Measurements from ENCODE around the gene LGR5.

DNA sequence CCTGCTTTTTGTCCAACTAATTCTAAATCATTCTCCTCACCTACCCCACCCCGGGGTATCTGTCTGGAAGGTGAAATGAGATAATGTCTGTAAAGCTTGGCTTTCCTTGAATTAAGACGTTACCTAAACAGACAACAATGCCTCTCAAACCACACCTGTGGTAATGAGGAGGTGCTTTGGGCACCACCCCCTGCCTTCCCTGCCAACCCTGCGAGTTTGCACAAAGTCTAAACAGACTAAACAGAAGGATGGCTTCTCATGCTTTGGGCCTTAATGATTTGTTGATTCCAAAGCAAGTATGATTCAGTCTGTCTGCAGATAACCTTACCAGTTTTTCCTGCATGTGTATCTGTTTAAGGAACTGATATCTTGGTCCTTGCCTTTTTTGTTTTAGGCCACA, 141.6 kb downstream of the LGR5 start:
- TF ChIP-seq, protein P1, sequence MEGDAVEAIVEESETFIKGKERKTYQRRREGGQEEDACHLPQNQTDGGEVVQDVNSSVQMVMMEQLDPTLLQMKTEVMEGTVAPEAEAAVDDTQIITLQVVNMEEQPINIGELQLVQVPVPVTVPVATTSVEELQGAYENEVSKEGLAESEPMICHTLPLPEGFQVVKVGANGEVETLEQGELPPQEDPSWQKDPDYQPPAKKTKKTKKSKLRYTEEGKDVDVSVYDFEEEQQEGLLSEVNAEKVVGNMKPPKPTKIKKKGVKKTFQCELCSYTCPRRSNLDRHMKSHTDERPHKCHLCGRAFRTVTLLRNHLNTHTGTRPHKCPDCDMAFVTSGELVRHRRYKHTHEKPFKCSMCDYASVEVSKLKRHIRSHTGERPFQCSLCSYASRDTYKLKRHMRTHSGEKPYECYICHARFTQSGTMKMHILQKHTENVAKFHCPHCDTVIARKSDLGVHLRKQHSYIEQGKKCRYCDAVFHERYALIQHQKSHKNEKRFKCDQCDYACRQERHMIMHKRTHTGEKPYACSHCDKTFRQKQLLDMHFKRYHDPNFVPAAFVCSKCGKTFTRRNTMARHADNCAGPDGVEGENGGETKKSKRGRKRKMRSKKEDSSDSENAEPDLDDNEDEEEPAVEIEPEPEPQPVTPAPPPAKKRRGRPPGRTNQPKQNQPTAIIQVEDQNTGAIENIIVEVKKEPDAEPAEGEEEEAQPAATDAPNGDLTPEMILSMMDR (conservative IDR thresholded peaks at IDR 0.05): no peak
- no peak for TF ChIP-seq ZFX (IDR thresholded peaks at IDR 0.05)

All from C4-2B (cell line).